Activated naive CD8-positive, alpha-beta T cell treated with anti-CD3 and anti-CD28 coated beads, Interleukin-2, amount 10 ng/mL, durations not matched to agents 7 days and 5 days (primary cell): ENCODE results near the gene AHCYL1. TPM values are rescaled to one million over a fixed set of nuclear protein-coding genes. Genes with fewer than 3 reads are reported as not detected.

Experiments used
- ATAC-seq: fragments of 150-1000 bp; cut with Tn5 transposase; one replicate; pipeline ENCODE4 v1.10.0; 2021; ENCODE audit warnings: low read depth, moderate library complexity
- POLR2A ChIA-PET: fragments of 350-600 bp; sonication (Branson Sonifier 250); formaldehyde crosslinking; loops from one replicate; lab custom pipeline; 2021; ENCODE audit warnings: antibody characterized with exemption; lab: Charles Lee
- DNase-seq: peaks from one replicate; pipeline ENCODE4 v3.0.0; 2021
- H3K27ac Mint-ChIP-seq: one replicate; pipeline ENCODE4 v1.8.0; 2022; ENCODE audit warnings: mild to moderate bottlenecking, mixed read lengths
- H3K27me3 Mint-ChIP-seq: one replicate; pipeline ENCODE4 v1.8.0; 2022; ENCODE audit warnings: mild to moderate bottlenecking, moderate library complexity, mixed read lengths
- H3K36me3 Mint-ChIP-seq: one replicate; pipeline ENCODE4 v1.8.0; 2021; ENCODE audit warnings: mild to moderate bottlenecking, mixed read lengths
- H3K4me1 Mint-ChIP-seq: one replicate; pipeline ENCODE4 v1.8.0; 2021; ENCODE audit warnings: mixed read lengths
- H3K4me3 Mint-ChIP-seq: one replicate; pipeline ENCODE4 v1.8.0; 2022; ENCODE audit warnings: mild to moderate bottlenecking, moderate library complexity, mixed read lengths
- H3K9me3 Mint-ChIP-seq: one replicate; pipeline ENCODE4 v1.8.0; 2021; ENCODE audit warnings: mixed read lengths
- total RNA-seq, 2 experiments: library from RNA; stranded (reverse); gene quantifications; one replicate each; pipeline ENCODE4 v1.2.3, GENCODE V29; 2021

Gene AHCYL1
- total RNA-seq, 2 experiments from 2014 or later: 53.6 to 55.4 TPM

GRCh38 chr1:110056776-110057175 lies 72.2 kb downstream of the AHCYL1 start:
- peaks cover 8% of the 10 kb centered on the region for H3K36me3 Mint-ChIP-seq
- no peak overlapping the region for H3K4me3 Mint-ChIP-seq
- DNase-seq: no peak
- H3K27me3 Mint-ChIP-seq: no peaks in the 10 kb centered on the region
- no peak for ATAC-seq
- peaks cover 3% of the 10 kb centered on the region for H3K4me1 Mint-ChIP-seq
- no peak overlapping the region for H3K27ac Mint-ChIP-seq
- POLR2A ChIA-PET: interaction anchor here (0.6 kb wide), 2 partner anchors 10 to 137 kb away, joined by 3 read pairs; no protein-coding TSS in a partner anchor
- no peaks in the 10 kb centered on the region for H3K9me3 Mint-ChIP-seq

DNA sequence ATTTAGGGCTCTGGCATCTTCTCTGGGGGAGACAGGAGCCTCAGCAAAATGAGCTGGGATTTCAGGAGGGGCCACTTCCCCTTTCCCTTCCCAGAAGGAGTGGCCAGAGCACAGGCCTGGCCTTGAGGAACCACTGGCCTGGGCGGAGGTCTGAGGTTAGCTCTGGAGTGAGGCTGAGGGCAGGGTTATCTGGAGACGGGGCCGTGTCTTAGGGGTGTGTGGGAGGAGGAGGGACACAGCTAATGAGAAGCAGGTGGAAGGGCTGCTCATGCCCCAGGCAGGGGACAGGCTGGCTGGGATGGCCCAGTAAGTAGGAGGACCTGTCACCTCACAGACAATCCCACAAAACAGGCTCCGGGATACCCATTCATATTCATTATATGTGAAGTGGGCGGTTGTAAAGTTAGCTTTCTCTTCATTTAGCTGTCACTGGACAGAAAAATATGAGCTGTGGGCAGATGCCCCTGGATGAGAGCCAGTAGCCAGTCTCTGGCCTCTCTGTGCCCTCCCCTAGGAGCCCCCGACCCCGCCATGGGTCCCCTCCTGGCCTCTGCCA lies 73.5 kb downstream of the AHCYL1 start:
- peaks cover 4% of the 10 kb centered on the region for H3K36me3 Mint-ChIP-seq
- POLR2A ChIA-PET: no interaction called here
- no peaks in the 10 kb centered on the region for H3K27me3 Mint-ChIP-seq
- H3K4me1 Mint-ChIP-seq: peaks cover 3% of the 10 kb centered on the region
- ATAC-seq: no peak
- no peak overlapping the region for H3K27ac Mint-ChIP-seq
- no peak for DNase-seq
- H3K9me3 Mint-ChIP-seq: no peaks in the 10 kb centered on the region
- H3K4me3 Mint-ChIP-seq: no peak overlapping the region

DNA sequence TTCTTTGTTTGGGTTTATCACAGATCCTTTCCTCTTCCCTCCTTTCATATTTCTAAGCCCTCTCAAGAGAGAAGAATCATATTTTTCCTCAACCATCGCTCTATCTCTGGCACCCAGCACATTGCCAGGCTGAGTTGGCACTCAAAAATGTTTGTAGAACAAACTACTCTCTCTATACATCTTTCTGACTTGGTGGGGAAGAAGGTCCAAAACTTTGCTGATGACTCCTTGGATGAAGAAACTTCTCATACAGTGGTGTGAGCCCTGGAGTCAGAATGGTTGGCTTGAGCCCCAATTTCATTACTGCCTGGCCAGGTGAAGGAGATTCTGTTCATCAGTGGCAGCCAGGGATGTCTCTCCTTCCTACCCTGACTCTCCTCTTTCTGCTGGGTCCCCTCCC lies 74.0 kb downstream of the AHCYL1 start:
- POLR2A ChIA-PET: no interaction called here
- Mint-ChIP-seq H3K9me3 (no peaks in the 10 kb centered on the region), H3K4me1 (peaks cover 3% of the 10 kb centered on the region), H3K4me3 (no peak overlapping the region), H3K27me3 (no peaks in the 10 kb centered on the region), H3K36me3 (peaks cover 4% of the 10 kb centered on the region), H3K27ac (no peak overlapping the region)
- DNase-seq: no peak
- ATAC-seq: no peak

DNA sequence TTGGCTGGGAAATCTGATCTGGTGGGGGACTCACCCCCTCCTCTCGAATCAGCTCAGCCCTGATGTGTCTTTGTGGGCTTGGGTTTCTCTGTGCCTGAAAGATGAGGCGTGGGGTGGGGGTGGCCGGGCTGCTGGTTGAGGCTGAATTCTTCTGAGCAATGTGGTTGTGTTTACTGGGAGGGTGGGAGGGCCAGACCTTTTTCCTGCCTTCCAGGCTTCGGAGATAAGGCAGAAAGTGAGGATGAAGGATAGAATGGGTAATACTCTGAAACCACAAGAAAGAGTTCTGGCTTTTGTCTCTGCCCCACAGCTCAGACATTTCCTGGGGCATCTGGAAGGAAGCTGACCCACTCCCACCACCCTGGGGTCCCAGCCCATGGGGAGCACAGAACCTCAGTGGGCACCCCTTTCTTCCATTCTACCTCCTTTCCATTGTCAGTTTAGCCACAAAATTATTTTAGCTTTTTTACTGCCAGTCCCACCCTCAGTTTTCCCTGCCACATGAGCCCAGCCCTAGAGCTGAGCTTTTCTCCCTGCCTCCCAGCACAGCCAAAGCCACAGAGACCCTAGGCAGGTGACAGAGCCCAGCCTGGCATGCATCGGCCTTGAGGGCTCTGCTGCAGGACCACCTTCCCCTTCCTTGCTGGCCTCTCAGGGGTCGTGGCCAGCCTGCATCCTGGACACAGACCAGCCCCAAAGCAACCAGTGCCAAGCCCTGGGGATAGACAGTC lies 74.7 kb downstream of the AHCYL1 start:
- ATAC-seq (no peak), DNase-seq (no peak)
- Mint-ChIP-seq H3K27me3 (no peaks in the 10 kb centered on the region), H3K27ac (no peak overlapping the region), H3K4me3 (no peak overlapping the region), H3K4me1 (peaks cover 3% of the 10 kb centered on the region), H3K9me3 (no peaks in the 10 kb centered on the region), H3K36me3 (peaks cover 1% of the 10 kb centered on the region)
- POLR2A ChIA-PET: interaction anchor here (0.7 to 0.9 kb wide), 2 partner anchors 24 to 25 kb away, joined by 4 read pairs; partner anchors contain the start of gene STRIP1

- peak; percentile 83 for DNase-seq
- POLR2A ChIA-PET: interaction anchor here (0.7 to 0.9 kb wide), 2 partner anchors 23 to 26 kb away, joined by 4 read pairs; partner anchors contain the start of gene STRIP1
- Mint-ChIP-seq H3K9me3 (no peaks in the 10 kb centered on the region), H3K4me3 (no peak overlapping the region), H3K27me3 (no peaks in the 10 kb centered on the region), H3K27ac (no peak overlapping the region), H3K4me1 (peaks cover 3% of the 10 kb centered on the region), H3K36me3 (peaks cover 1% of the 10 kb centered on the region)
- peak; percentile 79 for ATAC-seq
These were observed 75.6 kb downstream of the AHCYL1 start for GRCh38 chr1:110060034-110060661.

- POLR2A ChIA-PET: no interaction called here
- Mint-ChIP-seq H3K4me3 (no peak overlapping the region), H3K4me1 (peaks cover 3% of the 10 kb centered on the region), H3K27me3 (peaks cover under 1% of the 10 kb centered on the region), H3K27ac (no peak overlapping the region), H3K9me3 (no peaks in the 10 kb centered on the region), H3K36me3 (peaks cover 1% of the 10 kb centered on the region)
- ATAC-seq (no peak), DNase-seq (no peak)
These were observed 76.1 kb downstream of the AHCYL1 start for GRCh38 chr1:110060662-110061060.

- DNase-seq: no peak
These were observed 76.8 kb downstream of the AHCYL1 start for GRCh38 chr1:110061341-110061740.

GRCh38 chr1:110062612-110063011 lies 78.0 kb downstream of the AHCYL1 start:
- Mint-ChIP-seq H3K4me3 (no peak overlapping the region), H3K9me3 (no peaks in the 10 kb centered on the region), H3K27ac (no peak overlapping the region), H3K4me1 (peaks cover 3% of the 10 kb centered on the region), H3K27me3 (peaks cover 19% of the 10 kb centered on the region), H3K36me3 (peaks cover 1% of the 10 kb centered on the region)
- POLR2A ChIA-PET: interaction anchor here (1.8 kb wide), 1 partner anchor 9 kb away, joined by 5 read pairs; no protein-coding TSS in a partner anchor
- no peak for DNase-seq
- ATAC-seq: no peak

More at GRCh38 chr1:110061341-110061740, 76.8 kb downstream of the AHCYL1 start:
- Mint-ChIP-seq H3K27me3 (peaks cover 7% of the 10 kb centered on the region), H3K4me1 (peaks cover 3% of the 10 kb centered on the region), H3K36me3 (peaks cover 1% of the 10 kb centered on the region), H3K27ac (no peak overlapping the region), H3K9me3 (no peaks in the 10 kb centered on the region), H3K4me3 (no peak overlapping the region)
- no peak for ATAC-seq
- POLR2A ChIA-PET: interaction anchor here (1.8 kb wide), 1 partner anchor 10 kb away, joined by 5 read pairs; no protein-coding TSS in a partner anchor

GRCh38 chr1:110063781-110064180 lies 79.2 kb downstream of the AHCYL1 start:
- POLR2A ChIA-PET: no interaction called here
- H3K36me3 Mint-ChIP-seq: peaks cover 1% of the 10 kb centered on the region
- H3K4me3 Mint-ChIP-seq: no peak overlapping the region
- peaks cover 29% of the 10 kb centered on the region for H3K27me3 Mint-ChIP-seq
- H3K9me3 Mint-ChIP-seq: no peaks in the 10 kb centered on the region
- ATAC-seq (no peak), DNase-seq (no peak)
- H3K27ac Mint-ChIP-seq: no peak overlapping the region
- peaks cover 8% of the 10 kb centered on the region for H3K4me1 Mint-ChIP-seq

GRCh38 chr1:110064576-110065337 lies 80.2 kb downstream of the AHCYL1 start:
- POLR2A ChIA-PET: no interaction called here
- H3K4me3 Mint-ChIP-seq: no peak overlapping the region
- H3K4me1 Mint-ChIP-seq: peaks cover 8% of the 10 kb centered on the region
- peaks cover 37% of the 10 kb centered on the region for H3K27me3 Mint-ChIP-seq
- no peak for DNase-seq
- no peaks in the 10 kb centered on the region for H3K9me3 Mint-ChIP-seq
- no peak overlapping the region for H3K27ac Mint-ChIP-seq
- ATAC-seq: no peak
- H3K36me3 Mint-ChIP-seq: peaks cover 1% of the 10 kb centered on the region

DNA sequence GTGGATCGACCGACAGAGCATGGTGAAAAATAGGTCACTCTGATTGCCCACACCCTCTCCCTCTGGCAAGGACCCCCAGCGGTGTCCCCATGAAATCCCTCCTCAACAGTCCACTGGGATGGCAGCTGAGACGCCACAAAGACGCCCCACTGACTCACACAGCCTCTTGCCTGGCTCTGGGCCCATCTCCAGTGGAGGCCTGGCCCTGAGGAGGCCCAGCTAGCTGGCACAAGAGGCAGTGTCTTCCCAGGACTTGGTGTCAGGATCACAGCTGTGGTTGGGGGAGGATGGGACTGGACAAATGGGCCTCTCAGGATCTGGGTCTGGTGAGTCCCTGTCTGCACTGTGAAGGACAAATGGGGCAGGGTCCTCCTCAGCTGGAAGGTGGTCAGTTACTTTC lies 81.3 kb downstream of the AHCYL1 start:
- POLR2A ChIA-PET: no interaction called here
- no peaks in the 10 kb centered on the region for H3K9me3 Mint-ChIP-seq
- no peaks in the 10 kb centered on the region for H3K36me3 Mint-ChIP-seq
- no peak overlapping the region for H3K27ac Mint-ChIP-seq
- no peak for ATAC-seq
- no peak overlapping the region for H3K4me3 Mint-ChIP-seq
- peaks cover 43% of the 10 kb centered on the region for H3K27me3 Mint-ChIP-seq
- H3K4me1 Mint-ChIP-seq: peaks cover 5% of the 10 kb centered on the region
- DNase-seq: no peak

- Mint-ChIP-seq H3K27me3 (peaks cover 59% of the 10 kb centered on the region), H3K4me3 (no peak overlapping the region), H3K4me1 (peaks cover 5% of the 10 kb centered on the region), H3K36me3 (no peaks in the 10 kb centered on the region), H3K9me3 (no peaks in the 10 kb centered on the region), H3K27ac (no peak overlapping the region)
- ATAC-seq: no peak
- POLR2A ChIA-PET: no interaction called here
- DNase-seq: no peak
These were observed 82.9 kb downstream of the AHCYL1 start for GRCh38 chr1:110067479-110067892.
